ENCODE data around the gene CNIH3.
"Not testable (repeated sequence)": the region's sequence is repeated elsewhere in the genome, so short reads cannot be mapped to it uniquely, and the experiment has no call there.

CNIH3 gene

GRCh38 chr1:224707843-224708725 is 92.0 kb downstream of the CNIH3 start:
- Histone ChIP-seq H3K9me3 (ENCODE audit: control insufficient read depth in 1 of 2, low read length in 2 of 2) (no peaks in the 10 kb centered on the region), H3K9ac (ENCODE audit: low read depth in 1 of 2, low read length in 2 of 2) (no peak overlapping the region), H3K4me3 (ENCODE audit: low read depth in 1 of 2, low read length in 2 of 2) (no peak overlapping the region), H3K4me1 (ENCODE audit: control insufficient read depth in 1 of 2, insufficient read depth in 2 of 2, low read length in 2 of 2) (no peaks in the 10 kb centered on the region), H3K27me3 (ENCODE audit: control insufficient read depth in 1 of 2, insufficient read depth in 2 of 2, low read length in 2 of 2) (no peaks in the 10 kb centered on the region), H3K27ac (ENCODE audit: low read depth, low read length) (no peak overlapping the region), H3K36me3 (ENCODE audit: control insufficient read depth in 1 of 2, insufficient read depth in 2 of 2, low read length in 2 of 2) (no peaks in the 10 kb centered on the region)

DNA sequence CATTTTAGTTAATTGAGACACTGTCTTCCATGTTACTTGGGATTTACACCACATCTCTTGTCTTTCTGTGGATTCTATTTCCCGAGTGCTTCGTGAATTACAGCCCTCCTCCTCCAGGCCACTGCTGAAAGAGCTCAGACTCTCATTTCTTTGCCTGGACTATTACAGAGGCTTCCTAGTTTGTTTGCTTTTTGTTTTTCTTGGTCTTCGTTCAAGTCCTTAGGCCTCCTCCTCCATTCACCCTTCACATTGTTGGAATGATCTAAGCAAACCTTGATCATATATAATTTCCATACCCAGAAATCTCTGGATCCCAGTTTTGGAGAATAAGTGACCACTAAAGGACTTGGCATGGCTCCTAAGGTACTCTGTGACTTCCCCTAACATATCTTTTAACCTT is 94.1 kb downstream of the CNIH3 start:
- Histone ChIP-seq H3K4me3 (ENCODE audit: low read depth in 1 of 2, low read length in 2 of 2) (no peak overlapping the region), H3K27ac (ENCODE audit: low read depth, low read length) (no peak overlapping the region), H3K27me3 (ENCODE audit: control insufficient read depth in 1 of 2, insufficient read depth in 2 of 2, low read length in 2 of 2) (no peaks in the 10 kb centered on the region), H3K9me3 (ENCODE audit: control insufficient read depth in 1 of 2, low read length in 2 of 2) (no peaks in the 10 kb centered on the region), H3K36me3 (ENCODE audit: control insufficient read depth in 1 of 2, insufficient read depth in 2 of 2, low read length in 2 of 2) (no peaks in the 10 kb centered on the region), H3K9ac (ENCODE audit: low read depth in 1 of 2, low read length in 2 of 2) (no peak overlapping the region), H3K4me1 (ENCODE audit: control insufficient read depth in 1 of 2, insufficient read depth in 2 of 2, low read length in 2 of 2) (no peaks in the 10 kb centered on the region)

GRCh38 chr1:224711231-224711756 is 95.2 kb downstream of the CNIH3 start:
- not testable (repeated sequence) for H3K9me3 ChIP-seq (ENCODE audit: control insufficient read depth in 1 of 2, low read length in 2 of 2); H3K9ac ChIP-seq (ENCODE audit: low read depth in 1 of 2, low read length in 2 of 2); H3K27me3 ChIP-seq (ENCODE audit: control insufficient read depth in 1 of 2, insufficient read depth in 2 of 2, low read length in 2 of 2); H3K36me3 ChIP-seq (ENCODE audit: control insufficient read depth in 1 of 2, insufficient read depth in 2 of 2, low read length in 2 of 2); H3K27ac ChIP-seq (ENCODE audit: low read depth, low read length); H3K4me3 ChIP-seq (ENCODE audit: low read depth in 1 of 2, low read length in 2 of 2); H3K4me1 ChIP-seq (ENCODE audit: control insufficient read depth in 1 of 2, insufficient read depth in 2 of 2, low read length in 2 of 2)

GRCh38 chr1:224711876-224712275 is 95.8 kb downstream of the CNIH3 start:
- Histone ChIP-seq H3K36me3 (ENCODE audit: control insufficient read depth in 1 of 2, insufficient read depth in 2 of 2, low read length in 2 of 2) (no peaks in the 10 kb centered on the region), H3K4me3 (ENCODE audit: low read depth in 1 of 2, low read length in 2 of 2) (no peak overlapping the region)

GRCh38 chr1:224713228-224713627 is 97.1 kb downstream of the CNIH3 start:
- no peaks in the 10 kb centered on the region for H3K36me3 ChIP-seq (ENCODE audit: control insufficient read depth in 1 of 2, insufficient read depth in 2 of 2, low read length in 2 of 2)
- no peaks in the 10 kb centered on the region for H3K9me3 ChIP-seq (ENCODE audit: control insufficient read depth in 1 of 2, low read length in 2 of 2)
- H3K9ac ChIP-seq (ENCODE audit: low read depth in 1 of 2, low read length in 2 of 2), result no peak overlapping the region
- no peak overlapping the region for H3K4me3 ChIP-seq (ENCODE audit: low read depth in 1 of 2, low read length in 2 of 2)
- H3K27me3 ChIP-seq (ENCODE audit: control insufficient read depth in 1 of 2, insufficient read depth in 2 of 2, low read length in 2 of 2), result no peaks in the 10 kb centered on the region
- no peak overlapping the region for H3K27ac ChIP-seq (ENCODE audit: low read depth, low read length)
- no peaks in the 10 kb centered on the region for H3K4me1 ChIP-seq (ENCODE audit: control insufficient read depth in 1 of 2, insufficient read depth in 2 of 2, low read length in 2 of 2)

More at GRCh38 chr1:224711876-224712275, 95.8 kb downstream of the CNIH3 start:
- Histone ChIP-seq H3K27me3 (ENCODE audit: control insufficient read depth in 1 of 2, insufficient read depth in 2 of 2, low read length in 2 of 2) (no peaks in the 10 kb centered on the region), H3K9ac (ENCODE audit: low read depth in 1 of 2, low read length in 2 of 2) (no peak overlapping the region), H3K27ac (ENCODE audit: low read depth, low read length) (no peak overlapping the region), H3K4me1 (ENCODE audit: control insufficient read depth in 1 of 2, insufficient read depth in 2 of 2, low read length in 2 of 2) (no peaks in the 10 kb centered on the region), H3K9me3 (ENCODE audit: control insufficient read depth in 1 of 2, low read length in 2 of 2) (no peaks in the 10 kb centered on the region)

DNA sequence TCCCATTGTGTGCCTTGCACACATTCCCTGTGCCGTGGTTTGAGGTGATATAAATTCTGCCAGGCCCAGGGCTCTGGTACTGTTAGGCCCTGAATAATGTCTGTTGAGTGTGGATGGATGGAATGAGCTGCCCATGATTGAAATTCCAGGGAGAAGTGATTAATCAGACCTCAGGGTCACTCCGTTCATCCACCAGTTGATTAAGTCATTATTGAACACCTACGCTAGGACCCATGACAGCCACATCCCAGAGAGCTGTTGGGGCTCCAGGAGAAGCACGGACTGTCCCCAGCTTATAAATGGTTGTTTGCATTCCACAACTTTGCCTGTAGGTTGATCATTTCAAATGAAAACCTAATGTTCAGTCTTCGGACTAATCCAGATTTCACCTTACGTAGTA is 98.4 kb downstream of the CNIH3 start:
- H3K4me3 ChIP-seq (ENCODE audit: low read depth in 1 of 2, low read length in 2 of 2), result no peak overlapping the region
- H3K9ac ChIP-seq (ENCODE audit: low read depth in 1 of 2, low read length in 2 of 2), result no peak overlapping the region
- no peaks in the 10 kb centered on the region for H3K27me3 ChIP-seq (ENCODE audit: control insufficient read depth in 1 of 2, insufficient read depth in 2 of 2, low read length in 2 of 2)
- H3K9me3 ChIP-seq (ENCODE audit: control insufficient read depth in 1 of 2, low read length in 2 of 2), result no peaks in the 10 kb centered on the region
- no peaks in the 10 kb centered on the region for H3K36me3 ChIP-seq (ENCODE audit: control insufficient read depth in 1 of 2, insufficient read depth in 2 of 2, low read length in 2 of 2)
- H3K27ac ChIP-seq (ENCODE audit: low read depth, low read length), result no peak overlapping the region
- no peaks in the 10 kb centered on the region for H3K4me1 ChIP-seq (ENCODE audit: control insufficient read depth in 1 of 2, insufficient read depth in 2 of 2, low read length in 2 of 2)

GRCh38 chr1:224718470-224719053 is 102.4 kb downstream of the CNIH3 start:
- no peak overlapping the region for H3K4me3 ChIP-seq (ENCODE audit: low read depth in 1 of 2, low read length in 2 of 2)
- no peaks in the 10 kb centered on the region for H3K9me3 ChIP-seq (ENCODE audit: control insufficient read depth in 1 of 2, low read length in 2 of 2)
- H3K36me3 ChIP-seq (ENCODE audit: control insufficient read depth in 1 of 2, insufficient read depth in 2 of 2, low read length in 2 of 2), result no peaks in the 10 kb centered on the region

GRCh38 chr1:224719716-224720115 is 103.6 kb downstream of the CNIH3 start:
- Histone ChIP-seq H3K9ac (ENCODE audit: low read depth in 1 of 2, low read length in 2 of 2) (no peak overlapping the region), H3K4me1 (ENCODE audit: control insufficient read depth in 1 of 2, insufficient read depth in 2 of 2, low read length in 2 of 2) (no peaks in the 10 kb centered on the region), H3K9me3 (ENCODE audit: control insufficient read depth in 1 of 2, low read length in 2 of 2) (no peaks in the 10 kb centered on the region), H3K4me3 (ENCODE audit: low read depth in 1 of 2, low read length in 2 of 2) (no peak overlapping the region), H3K27ac (ENCODE audit: low read depth, low read length) (no peak overlapping the region), H3K27me3 (ENCODE audit: control insufficient read depth in 1 of 2, insufficient read depth in 2 of 2, low read length in 2 of 2) (no peaks in the 10 kb centered on the region), H3K36me3 (ENCODE audit: control insufficient read depth in 1 of 2, insufficient read depth in 2 of 2, low read length in 2 of 2) (no peaks in the 10 kb centered on the region)

More at GRCh38 chr1:224718470-224719053, 102.4 kb downstream of the CNIH3 start:
- no peak overlapping the region for H3K27ac ChIP-seq (ENCODE audit: low read depth, low read length)
- no peaks in the 10 kb centered on the region for H3K27me3 ChIP-seq (ENCODE audit: control insufficient read depth in 1 of 2, insufficient read depth in 2 of 2, low read length in 2 of 2)
- no peak overlapping the region for H3K9ac ChIP-seq (ENCODE audit: low read depth in 1 of 2, low read length in 2 of 2)
- no peaks in the 10 kb centered on the region for H3K4me1 ChIP-seq (ENCODE audit: control insufficient read depth in 1 of 2, insufficient read depth in 2 of 2, low read length in 2 of 2)

DNA sequence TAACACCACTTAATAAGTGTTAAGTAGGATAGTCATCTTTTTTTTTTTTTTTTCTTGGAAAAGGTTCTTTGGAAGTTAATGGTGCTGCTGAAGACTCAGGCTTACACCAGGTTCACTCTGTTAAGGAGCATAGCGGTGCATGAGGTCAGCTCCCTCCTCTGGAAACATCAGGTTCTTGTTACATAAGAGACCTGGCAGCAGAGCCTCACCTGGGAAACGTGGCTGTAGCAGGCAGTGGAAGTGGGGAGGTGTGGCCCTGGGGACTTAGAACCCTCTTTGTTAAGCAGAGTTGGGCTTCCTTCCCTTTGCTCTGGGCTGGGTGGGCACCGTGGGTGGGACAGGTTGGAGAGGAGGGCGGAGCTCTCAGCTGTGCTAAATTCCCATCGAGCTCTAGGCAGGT is 104.1 kb downstream of the CNIH3 start:
- Histone ChIP-seq H3K9ac (ENCODE audit: low read depth in 1 of 2, low read length in 2 of 2) (no peak overlapping the region), H3K4me1 (ENCODE audit: control insufficient read depth in 1 of 2, insufficient read depth in 2 of 2, low read length in 2 of 2) (no peaks in the 10 kb centered on the region), H3K27me3 (ENCODE audit: control insufficient read depth in 1 of 2, insufficient read depth in 2 of 2, low read length in 2 of 2) (no peaks in the 10 kb centered on the region), H3K36me3 (ENCODE audit: control insufficient read depth in 1 of 2, insufficient read depth in 2 of 2, low read length in 2 of 2) (no peaks in the 10 kb centered on the region), H3K9me3 (ENCODE audit: control insufficient read depth in 1 of 2, low read length in 2 of 2) (no peaks in the 10 kb centered on the region), H3K4me3 (ENCODE audit: low read depth in 1 of 2, low read length in 2 of 2) (no peak overlapping the region), H3K27ac (ENCODE audit: low read depth, low read length) (no peak overlapping the region)

DNA sequence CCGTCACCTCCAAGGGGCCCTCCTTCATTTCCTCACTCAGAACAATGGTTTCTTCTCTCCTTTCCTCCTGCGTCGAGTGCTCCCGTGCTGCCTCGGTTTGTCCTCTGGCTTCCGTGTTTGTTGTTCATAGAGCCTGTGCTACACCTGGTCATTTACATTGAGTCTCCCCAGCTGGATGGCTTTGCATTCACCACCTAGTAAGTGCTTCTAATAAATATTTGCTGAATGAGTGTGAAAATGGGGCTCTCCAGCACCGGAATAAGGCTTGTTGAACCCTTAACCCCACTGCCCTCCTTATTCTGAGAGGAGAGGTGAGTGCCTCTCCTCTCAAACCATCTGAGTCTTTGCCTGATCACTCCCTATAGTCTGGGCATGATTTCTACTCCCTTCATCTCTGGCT is 104.9 kb downstream of the CNIH3 start:
- no peak overlapping the region for H3K27ac ChIP-seq (ENCODE audit: low read depth, low read length)
- H3K4me3 ChIP-seq (ENCODE audit: low read depth in 1 of 2, low read length in 2 of 2), result no peak overlapping the region
- H3K27me3 ChIP-seq (ENCODE audit: control insufficient read depth in 1 of 2, insufficient read depth in 2 of 2, low read length in 2 of 2), result no peaks in the 10 kb centered on the region
- H3K36me3 ChIP-seq (ENCODE audit: control insufficient read depth in 1 of 2, insufficient read depth in 2 of 2, low read length in 2 of 2), result no peaks in the 10 kb centered on the region
- no peaks in the 10 kb centered on the region for H3K9me3 ChIP-seq (ENCODE audit: control insufficient read depth in 1 of 2, low read length in 2 of 2)
- no peak overlapping the region for H3K9ac ChIP-seq (ENCODE audit: low read depth in 1 of 2, low read length in 2 of 2)
- H3K4me1 ChIP-seq (ENCODE audit: control insufficient read depth in 1 of 2, insufficient read depth in 2 of 2, low read length in 2 of 2), result no peaks in the 10 kb centered on the region
